Upper lobe of right lung (tissue), 1 donor: Measurements from ENCODE around the gene TRAPPC5. TPM values are rescaled to one million over a fixed set of nuclear protein-coding genes. Genes with fewer than 3 reads are reported as not detected.

Experiments
- ATAC-seq: fragments of 200-7000 bp; cut with Tn5 transposase; one replicate; pipeline ENCODE4 v1.9.1; 2020; ENCODE audit warnings: mild to moderate bottlenecking, moderate library complexity
- DNase-seq: peaks from one replicate; pipeline ENCODE4 v3.0.0-alpha.2; 2020
- H3K27ac ChIP-seq: fragments of 200-600 bp; one replicate; pipeline ENCODE4 v1.8.0; 2022
- H3K27me3 ChIP-seq: fragments of 200-600 bp; one replicate; pipeline ENCODE4 v1.8.0; 2022; ENCODE audit warnings: mild to moderate bottlenecking
- H3K36me3 ChIP-seq: fragments of 200-600 bp; one replicate; pipeline ENCODE4 v1.8.0; 2022
- H3K4me1 ChIP-seq: fragments of 200-600 bp; one replicate; pipeline ENCODE4 v1.8.0; 2022
- H3K4me3 ChIP-seq: fragments of 200-600 bp; one replicate; pipeline ENCODE4 v1.8.0; 2022; ENCODE audit warnings: mild to moderate bottlenecking
- H3K9me3 ChIP-seq: fragments of 200-600 bp; one replicate; pipeline ENCODE4 v1.8.0; 2022
- intact Hi-C: fragments of 100-400 bp; cut with DNase I; formaldehyde crosslinking; loops from one replicate; pipeline ENCODE4 v1.11.0; 2022
- long read RNA-seq: library from polyadenylated mRNA; unstranded; transcript quantifications from one replicate; pipeline ENCODE4 v2.0.0, GENCODE V29; 2021
- total RNA-seq: library from RNA; stranded (reverse); fragmentation: NEBNext Ultra II Directional; extraction: Animal tissue kit (Norgen Biotek cat#: 25700); gene quantifications from one replicate; pipeline ENCODE4 v1.2.1, GENCODE V29; 2021
- TF ChIP-seq, protein P1 (sequence below): fragments of 200-600 bp; IDR thresholded peaks from one replicate; pipeline ENCODE4 v1.8.0; 2022; ENCODE audit warnings: antibody characterized with exemption
- donor health status: DM: no; HTN: yes; CAD: no; lungs with severe emphysema.

Gene TRAPPC5
- 83.9 TPM for total RNA-seq
- long read RNA-seq, full-length matches to known transcripts, result 43 of 44 reads
- long read RNA-seq, partial matches to known transcripts, result 0 of 44 reads
- long read RNA-seq, other reads (novel, unspliced or antisense), result 1 of 44 reads

DNA sequence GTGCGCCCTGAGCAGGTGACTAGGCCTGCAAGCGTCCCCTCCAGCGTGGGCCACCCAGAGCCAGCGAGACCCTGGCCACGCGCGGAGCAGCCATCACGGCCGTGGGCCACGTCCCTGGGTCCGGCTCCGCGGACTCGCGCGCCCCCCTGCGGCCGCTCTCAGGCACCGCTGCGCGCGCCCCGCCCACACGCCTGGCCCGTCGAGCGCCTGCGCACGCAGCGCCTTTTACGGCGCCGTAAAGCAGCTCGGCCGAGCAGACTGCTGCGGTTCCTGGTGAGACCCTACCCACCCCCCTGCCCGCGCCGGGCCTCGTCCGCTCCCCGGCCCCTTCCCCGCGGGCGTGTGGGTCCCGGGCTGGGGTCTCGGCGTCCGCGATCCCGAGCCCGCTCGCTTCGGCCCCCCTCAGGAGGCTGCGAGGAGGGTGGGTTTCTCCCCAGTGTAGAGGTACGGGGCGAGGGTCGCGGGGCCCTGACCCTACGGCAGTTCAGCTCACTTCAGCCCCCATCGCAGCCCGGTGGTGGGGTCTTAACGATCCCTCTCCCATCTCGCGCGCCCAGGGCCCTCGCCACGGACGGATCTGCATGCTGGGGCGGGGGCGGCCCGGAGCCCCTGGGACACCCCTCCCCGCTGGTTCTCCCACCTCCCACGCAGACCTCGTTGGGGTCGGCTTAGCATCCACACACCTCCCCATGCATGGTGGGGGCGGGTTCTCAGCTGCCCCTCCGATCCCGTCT, at the start of gene TRAPPC5:
Gene TRAPPC5 (plus strand): TSS at position 228 of the 734 bp plus-strand sequence. CDS start 1,421 bp downstream, outside the sequence.
- intact Hi-C loops, result loop anchor here (10.0 kb wide), 1 partner anchor 124 kb away; no protein-coding TSS in a partner anchor
- H3K9me3 ChIP-seq, result no peaks in the 10 kb centered on the region
- peaks cover 25% of the 10 kb centered on the region for H3K36me3 ChIP-seq
- peak within 1 kb of the TSS; percentile 100 for H3K4me3 ChIP-seq
- peak; percentile 91 for ATAC-seq
- DNase-seq, result peak; percentile 94
- peaks cover 6% of the 10 kb centered on the region for H3K4me1 ChIP-seq
- H3K27ac ChIP-seq, result peak within 1 kb of the TSS; percentile 92
- TF ChIP-seq, protein P1, sequence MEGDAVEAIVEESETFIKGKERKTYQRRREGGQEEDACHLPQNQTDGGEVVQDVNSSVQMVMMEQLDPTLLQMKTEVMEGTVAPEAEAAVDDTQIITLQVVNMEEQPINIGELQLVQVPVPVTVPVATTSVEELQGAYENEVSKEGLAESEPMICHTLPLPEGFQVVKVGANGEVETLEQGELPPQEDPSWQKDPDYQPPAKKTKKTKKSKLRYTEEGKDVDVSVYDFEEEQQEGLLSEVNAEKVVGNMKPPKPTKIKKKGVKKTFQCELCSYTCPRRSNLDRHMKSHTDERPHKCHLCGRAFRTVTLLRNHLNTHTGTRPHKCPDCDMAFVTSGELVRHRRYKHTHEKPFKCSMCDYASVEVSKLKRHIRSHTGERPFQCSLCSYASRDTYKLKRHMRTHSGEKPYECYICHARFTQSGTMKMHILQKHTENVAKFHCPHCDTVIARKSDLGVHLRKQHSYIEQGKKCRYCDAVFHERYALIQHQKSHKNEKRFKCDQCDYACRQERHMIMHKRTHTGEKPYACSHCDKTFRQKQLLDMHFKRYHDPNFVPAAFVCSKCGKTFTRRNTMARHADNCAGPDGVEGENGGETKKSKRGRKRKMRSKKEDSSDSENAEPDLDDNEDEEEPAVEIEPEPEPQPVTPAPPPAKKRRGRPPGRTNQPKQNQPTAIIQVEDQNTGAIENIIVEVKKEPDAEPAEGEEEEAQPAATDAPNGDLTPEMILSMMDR, result peak; percentile 91
- H3K27me3 ChIP-seq, result no peaks in the 10 kb centered on the region

DNA sequence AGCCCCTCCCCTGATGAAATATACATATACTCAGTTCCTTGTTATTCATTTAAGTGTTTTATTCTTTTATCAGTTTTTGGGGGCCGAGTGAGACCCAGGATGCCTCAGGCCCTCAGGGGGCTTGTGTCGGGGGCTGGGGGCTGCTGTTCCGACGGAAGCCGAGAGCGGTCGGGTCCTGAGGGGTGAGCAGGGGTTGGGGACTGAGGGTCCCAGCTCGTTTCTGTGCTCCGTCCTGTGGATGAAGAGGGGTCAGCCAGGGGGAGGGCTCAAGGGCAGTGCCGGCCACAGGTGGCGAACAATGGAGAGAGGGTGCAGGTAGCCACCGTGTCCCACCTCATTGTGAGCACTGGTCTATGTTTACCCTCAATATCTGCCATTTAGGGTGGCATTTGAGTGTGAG, 49.1 kb upstream of the TRAPPC5 start:
- H3K9me3 ChIP-seq, result no peaks in the 10 kb centered on the region
- TF ChIP-seq, protein P1, result no peak
- H3K27me3 ChIP-seq, result no peaks in the 10 kb centered on the region
- peaks cover 14% of the 10 kb centered on the region for H3K36me3 ChIP-seq
- H3K4me3 ChIP-seq, result no peak overlapping the region
- peaks cover 18% of the 10 kb centered on the region for H3K4me1 ChIP-seq
- no peak for ATAC-seq
- no peak for DNase-seq
- H3K27ac ChIP-seq, result no peak overlapping the region
- intact Hi-C loops, result no loop called here

DNA sequence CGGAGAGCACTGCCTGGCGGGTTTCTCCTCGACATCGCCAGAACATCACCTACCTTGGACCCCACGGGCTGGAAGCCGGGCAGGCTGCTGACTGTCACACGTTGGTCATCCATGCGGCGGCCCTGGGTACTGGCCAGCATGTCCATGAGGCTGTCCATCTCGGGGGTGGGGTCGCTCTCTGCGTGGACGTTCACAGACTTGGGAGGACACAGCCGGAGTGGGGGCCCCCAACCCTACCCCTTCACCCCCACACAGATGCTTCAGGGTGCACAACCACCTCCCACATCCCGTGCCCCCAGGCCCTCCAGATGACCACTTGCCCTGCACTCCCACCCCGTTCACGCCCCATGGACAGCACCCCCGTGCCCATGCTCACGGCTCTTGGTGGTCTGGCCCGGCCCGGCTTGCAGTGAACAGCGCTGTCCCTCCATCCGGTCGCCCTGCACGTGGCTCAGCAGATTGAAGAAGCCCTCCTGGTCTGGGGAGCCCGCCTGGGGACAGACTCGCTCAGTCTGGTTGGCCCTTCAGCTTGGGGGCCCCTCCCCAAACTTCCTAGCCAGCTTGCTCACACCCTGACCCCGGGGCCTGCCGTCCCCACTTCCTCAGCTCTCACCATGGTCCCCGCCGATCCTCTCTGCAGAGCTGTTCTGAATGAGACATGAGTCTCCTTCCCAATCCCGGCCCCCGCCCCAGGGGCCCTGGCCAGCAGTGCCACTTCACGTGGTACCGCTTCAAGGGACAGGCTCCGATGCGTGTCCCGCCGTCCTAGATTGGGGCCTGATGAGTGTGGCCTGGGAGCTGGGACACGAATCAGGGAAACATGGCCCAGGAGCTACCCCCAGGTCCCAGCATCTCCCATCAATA, 48.1 kb upstream of the TRAPPC5 start:
- DNase-seq (no peak), ATAC-seq (no peak)
- Histone ChIP-seq H3K4me3 (no peak overlapping the region), H3K27me3 (no peaks in the 10 kb centered on the region), H3K36me3 (peaks cover 7% of the 10 kb centered on the region), H3K4me1 (peaks cover 18% of the 10 kb centered on the region), H3K27ac (no peak overlapping the region), H3K9me3 (no peaks in the 10 kb centered on the region)
- TF ChIP-seq, protein P1, result no peak
- intact Hi-C loops, result no loop called here

DNA sequence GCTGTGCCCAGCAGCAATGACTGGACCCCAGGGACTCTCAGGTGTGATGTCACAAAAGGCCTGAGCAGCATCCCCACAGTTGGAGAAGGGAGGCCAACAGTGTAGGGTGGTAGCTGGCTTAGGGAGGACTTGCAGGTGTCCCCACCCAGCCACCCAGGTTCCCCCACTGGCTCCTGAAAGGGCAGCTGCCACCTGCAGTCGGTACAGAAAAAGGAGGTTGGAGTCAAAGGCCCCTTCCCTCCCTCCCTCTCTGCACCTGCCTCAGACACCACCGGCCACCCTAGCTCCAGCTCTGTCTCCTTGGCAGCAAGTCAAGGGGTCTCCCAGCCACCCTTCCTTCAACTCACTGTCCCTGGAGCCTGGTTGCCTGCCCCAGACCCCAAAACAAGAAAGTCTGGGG, 46.9 kb upstream of the TRAPPC5 start, which contains the start of gene PCP2:
Gene PCP2 (minus strand): TSS at position 22 of the 400 bp plus-strand sequence. CDS start 262 bp downstream, outside the sequence.
- Histone ChIP-seq H3K9me3 (no peaks in the 10 kb centered on the region), H3K36me3 (peaks cover 7% of the 10 kb centered on the region), H3K27me3 (peaks cover 5% of the 10 kb centered on the region), H3K27ac (no peak within 1 kb of the TSS), H3K4me1 (peaks cover 18% of the 10 kb centered on the region), H3K4me3 (no peak within 1 kb of the TSS)
- TF ChIP-seq, protein P1, result no peak
- intact Hi-C loops, result no loop called here
- no peak for ATAC-seq
- no peak for DNase-seq

DNA sequence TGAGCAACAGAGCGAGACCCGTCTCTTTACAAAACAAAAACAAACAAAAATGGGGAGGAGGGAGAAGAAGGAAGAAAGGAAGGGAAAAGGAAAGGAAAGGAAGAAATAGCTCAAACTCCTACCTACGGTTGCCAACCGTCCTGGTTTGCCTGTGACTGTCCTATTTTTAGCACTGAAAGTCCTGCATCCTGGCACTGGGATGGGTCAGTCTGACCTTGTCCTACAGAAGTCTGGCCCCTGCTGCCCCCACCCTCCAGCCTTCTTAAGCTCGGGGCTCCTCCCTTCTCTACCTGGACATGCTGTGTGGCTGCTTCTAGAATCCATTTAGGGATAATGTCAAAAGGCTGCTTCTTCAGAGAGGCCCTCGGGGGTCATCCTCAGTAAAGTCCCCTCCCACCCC, 45.0 kb upstream of the TRAPPC5 start:
- TF ChIP-seq, protein P1, result no peak
- Histone ChIP-seq H3K27ac (no peak overlapping the region), H3K4me1 (peaks cover 11% of the 10 kb centered on the region), H3K9me3 (no peaks in the 10 kb centered on the region), H3K27me3 (peaks cover 5% of the 10 kb centered on the region), H3K4me3 (no peak overlapping the region), H3K36me3 (peaks cover 7% of the 10 kb centered on the region)
- ATAC-seq (no peak), DNase-seq (no peak)
- intact Hi-C loops, result no loop called here
